HCEC 1CT (cell line): ENCODE measurements around the gene UPF3A.
A peak's percentile ranks its signal among the peaks of the same experiment; 100 is the strongest.

Experiments
- DNase-seq: peaks from one replicate; pipeline ENCODE4 v3.0.0-alpha.2; 2017

Gene UPF3A

GRCh38 chr13:114264886-114265611 is 16.4 kb upstream of the UPF3A start:
- peak; percentile 42 for DNase-seq

- no peak for DNase-seq
Observed at GRCh38 chr13:114266241-114266640, 15.2 kb upstream of the UPF3A start.

GRCh38 chr13:114268344-114269280 is 12.8 kb upstream of the UPF3A start:
- no peak for DNase-seq

- no peak for DNase-seq
Observed at GRCh38 chr13:114269281-114269770, 12.1 kb upstream of the UPF3A start.

GRCh38 chr13:114272977-114273376 is 8.4 kb upstream of the UPF3A start:
- DNase-seq: no peak

- DNase-seq: no peak
Observed at GRCh38 chr13:114275304-114275703, 6.1 kb upstream of the UPF3A start.

- no peak for DNase-seq
Observed at GRCh38 chr13:114279146-114279545, 2.3 kb upstream of the UPF3A start.

GRCh38 chr13:114279758-114280355 is 1.5 kb upstream of the UPF3A start:
- DNase-seq: no peak

- DNase-seq: peak; percentile 74
Observed at GRCh38 chr13:114282041-114282670, 755 bp downstream of the UPF3A start.

GRCh38 chr13:114283576-114283975 is 2.2 kb downstream of the UPF3A start:
- DNase-seq: no peak

GRCh38 chr13:114284680-114285079 is 3.3 kb downstream of the UPF3A start:
- DNase-seq: no peak

- no peak for DNase-seq
Observed at GRCh38 chr13:114285166-114285808, 3.9 kb downstream of the UPF3A start.

- DNase-seq: no peak
Observed at GRCh38 chr13:114286808-114287207, 5.4 kb downstream of the UPF3A start.

GRCh38 chr13:114288157-114288591 is 6.8 kb downstream of the UPF3A start:
- DNase-seq: no peak

- DNase-seq: no peak
Observed at GRCh38 chr13:114296448-114296847, 15.0 kb downstream of the UPF3A start.

- no peak for DNase-seq
Observed at GRCh38 chr13:114296902-114297301, 15.5 kb downstream of the UPF3A start.

GRCh38 chr13:114298866-114299265 is 17.5 kb downstream of the UPF3A start:
- DNase-seq: no peak

GRCh38 chr13:114299604-114300305 is 18.4 kb downstream of the UPF3A start:
- DNase-seq: no peak

GRCh38 chr13:114303700-114304327 is 22.4 kb downstream of the UPF3A start:
- DNase-seq: no peak

GRCh38 chr13:114304346-114305034 is 23.1 kb downstream of the UPF3A start:
- no peak for DNase-seq

- no peak for DNase-seq
Observed at GRCh38 chr13:114309086-114309485, 27.7 kb downstream of the UPF3A start.
